Ectodermal cell (in vitro differentiated cells): Measurements from ENCODE around the gene PDCD11.

ENCODE experiments used
- H3K27ac ChIP-seq: 2 replicates; pipeline ENCODE4 v1.7.0; 2013; ENCODE audit warnings: mild to moderate bottlenecking, low read depth, low read length; ENCODE audit not compliant: insufficient read depth, poor library complexity, severe bottlenecking
- H3K27me3 ChIP-seq: 2 replicates; pipeline ENCODE4 v1.7.0; 2013; ENCODE audit warnings: mild to moderate bottlenecking, low read length; ENCODE audit not compliant: insufficient read depth, control insufficient read depth, poor library complexity, severe bottlenecking
- H3K36me3 ChIP-seq: one replicate; pipeline ENCODE4 v1.7.0; 2013; ENCODE audit warnings: low read length; ENCODE audit not compliant: control insufficient read depth, insufficient read depth
- H3K4me1 ChIP-seq: one replicate; pipeline ENCODE4 v1.7.0; 2013; ENCODE audit warnings: low read length; ENCODE audit not compliant: control insufficient read depth, insufficient read depth
- H3K4me3 ChIP-seq: 2 replicates; pipeline ENCODE4 v1.7.0; 2013; ENCODE audit warnings: low read depth, low read length, control low read depth; ENCODE audit not compliant: insufficient read depth
- H3K9me3 ChIP-seq: 2 replicates; pipeline ENCODE4 v1.7.0; 2013; ENCODE audit warnings: mild to moderate bottlenecking, low read length, moderate library complexity; ENCODE audit not compliant: control insufficient read depth
- WGBS, 2 experiments: methylation state at CpG; one replicate each; pipeline ENCODE4 v1.1.7; 2013; ENCODE audit warnings: missing lambda C conversion rate in 2 of 2; 5-methylcytosine and 5-hydroxymethylcytosine counted together

PDCD11 gene

GRCh38 chr10:103470761-103471653, 74.6 kb downstream of the PDCD11 start:
- Histone ChIP-seq H3K4me1 (peaks cover 5% of the 10 kb centered on the region), H3K9me3 (no peaks in the 10 kb centered on the region), H3K27ac (no peak overlapping the region), H3K27me3 (no peaks in the 10 kb centered on the region), H3K36me3 (no peaks in the 10 kb centered on the region), H3K4me3 (no peak overlapping the region)
- WGBS, 2 experiments, result 78 to 79% methylated on average over 14 of the region's 14 CpGs

GRCh38 chr10:103472005-103472404, 75.6 kb downstream of the PDCD11 start:
- Histone ChIP-seq H3K9me3 (no peaks in the 10 kb centered on the region), H3K4me3 (no peak overlapping the region), H3K36me3 (no peaks in the 10 kb centered on the region), H3K27ac (no peak overlapping the region), H3K4me1 (peaks cover 5% of the 10 kb centered on the region), H3K27me3 (no peaks in the 10 kb centered on the region)
- 85 to 87% methylated on average over 2 of the region's 2 CpGs for WGBS, 2 experiments

- H3K36me3 ChIP-seq, result no peaks in the 10 kb centered on the region
- no peaks in the 10 kb centered on the region for H3K9me3 ChIP-seq
- no peaks in the 10 kb centered on the region for H3K27me3 ChIP-seq
- 96% methylated on average over 32 of the region's 32 CpGs for WGBS, 2 experiments
- H3K27ac ChIP-seq, result no peak overlapping the region
- H3K4me3 ChIP-seq, result no peak overlapping the region
- H3K4me1 ChIP-seq, result peaks cover 5% of the 10 kb centered on the region
Observed at GRCh38 chr10:103473261-103473671, 76.8 kb downstream of the PDCD11 start.

- H3K4me1 ChIP-seq, result peaks cover 5% of the 10 kb centered on the region
- no peaks in the 10 kb centered on the region for H3K9me3 ChIP-seq
- WGBS, 2 experiments, result 86 to 88% methylated on average over 3 of the region's 3 CpGs
- H3K27ac ChIP-seq, result no peak overlapping the region
- no peaks in the 10 kb centered on the region for H3K36me3 ChIP-seq
- no peaks in the 10 kb centered on the region for H3K27me3 ChIP-seq
- no peak overlapping the region for H3K4me3 ChIP-seq
Observed at GRCh38 chr10:103474077-103474476, 77.7 kb downstream of the PDCD11 start.

GRCh38 chr10:103475437-103475836, 79.0 kb downstream of the PDCD11 start:
- WGBS, 2 experiments, result 77 to 79% methylated on average over 4 of the region's 4 CpGs
- no peak overlapping the region for H3K27ac ChIP-seq
- no peaks in the 10 kb centered on the region for H3K36me3 ChIP-seq
- H3K4me1 ChIP-seq, result peaks cover 5% of the 10 kb centered on the region
- H3K4me3 ChIP-seq, result no peak overlapping the region
- H3K27me3 ChIP-seq, result no peaks in the 10 kb centered on the region
- no peaks in the 10 kb centered on the region for H3K9me3 ChIP-seq

- Histone ChIP-seq H3K9me3 (no peaks in the 10 kb centered on the region), H3K27me3 (no peaks in the 10 kb centered on the region), H3K36me3 (no peaks in the 10 kb centered on the region), H3K4me1 (peaks cover 5% of the 10 kb centered on the region), H3K4me3 (no peak overlapping the region), H3K27ac (no peak overlapping the region)
- WGBS, 2 experiments, result 64 to 68% methylated on average over 11 of the region's 11 CpGs
Observed at GRCh38 chr10:103476046-103476768, 79.8 kb downstream of the PDCD11 start.

GRCh38 chr10:103478671-103479070, 82.2 kb downstream of the PDCD11 start:
- H3K27ac ChIP-seq, result no peak overlapping the region
- 92% methylated on average over 22 of the region's 22 CpGs for WGBS, 2 experiments
- H3K4me1 ChIP-seq, result no peaks in the 10 kb centered on the region
- H3K4me3 ChIP-seq, result no peak overlapping the region
- H3K36me3 ChIP-seq, result no peaks in the 10 kb centered on the region
- no peaks in the 10 kb centered on the region for H3K27me3 ChIP-seq
- no peaks in the 10 kb centered on the region for H3K9me3 ChIP-seq

- WGBS, 2 experiments, result 82 to 87% methylated on average over 7 of the region's 7 CpGs
- Histone ChIP-seq H3K36me3 (no peaks in the 10 kb centered on the region), H3K4me3 (no peak within 1 kb of the TSS), H3K4me1 (no peaks in the 10 kb centered on the region), H3K9me3 (no peaks in the 10 kb centered on the region), H3K27ac (no peak within 1 kb of the TSS), H3K27me3 (no peaks in the 10 kb centered on the region)
Observed at GRCh38 chr10:103479135-103479534, 82.7 kb downstream of the PDCD11 start, which contains the start of gene CALHM3. TSS of gene CALHM3 (minus strand) at chr10:103479240. CDS start at chr10:103479032, 208 bp downstream.

- H3K36me3 ChIP-seq, result no peaks in the 10 kb centered on the region
- H3K4me1 ChIP-seq, result no peaks in the 10 kb centered on the region
- H3K9me3 ChIP-seq, result no peaks in the 10 kb centered on the region
- H3K4me3 ChIP-seq, result no peak overlapping the region
- H3K27ac ChIP-seq, result no peak overlapping the region
- no peaks in the 10 kb centered on the region for H3K27me3 ChIP-seq
- WGBS, 2 experiments, result 87 to 91% methylated on average over 5 of the region's 5 CpGs
Observed at GRCh38 chr10:103480521-103480920, 84.1 kb downstream of the PDCD11 start.

GRCh38 chr10:103481974-103482531, 85.6 kb downstream of the PDCD11 start:
- WGBS, 2 experiments, result 72 to 74% methylated on average over 12 of the region's 12 CpGs
- Histone ChIP-seq H3K36me3 (no peaks in the 10 kb centered on the region), H3K4me1 (no peaks in the 10 kb centered on the region), H3K9me3 (no peaks in the 10 kb centered on the region), H3K4me3 (no peak overlapping the region), H3K27ac (no peak overlapping the region), H3K27me3 (no peaks in the 10 kb centered on the region)
